Thymus (tissue), 11 donors: ENCODE data around the gene TAF6L. TPM values are rescaled to one million over a fixed set of nuclear protein-coding genes. Genes with fewer than 3 reads are reported as not detected.
"Not testable (repeated sequence)": the region's sequence is repeated elsewhere in the genome, so short reads cannot be mapped to it uniquely, and the experiment has no call there.

ENCODE experiments used
- DNase-seq, 9 donors: peaks; one replicate each; pipeline ENCODE4 v3.0.0-alpha.2; 2013; ENCODE audit warnings: low spot score in 9 of 9, low read depth in 6 of 9, missing footprints in 1 of 9
- H3K27ac ChIP-seq, 2 donors: one replicate each; pipeline ENCODE4 v1.5.1; 2013; ENCODE audit warnings: control low read depth in 1 of 2, low read depth in 1 of 2, low read length in 1 of 2, mild to moderate bottlenecking in 1 of 2, moderate library complexity in 1 of 2
- H3K27me3 ChIP-seq, 2 donors: one replicate each; pipeline ENCODE4 v1.5.1; 2013; ENCODE audit warnings: low read length in 1 of 2; ENCODE audit not compliant: control insufficient read depth in 2 of 2, insufficient read depth in 1 of 2
- H3K36me3 ChIP-seq, 2 donors: one replicate each; pipeline ENCODE4 v1.5.1; 2013; ENCODE audit warnings: low read length in 1 of 2, mild to moderate bottlenecking in 1 of 2, moderate library complexity in 1 of 2; ENCODE audit not compliant: control insufficient read depth in 2 of 2, insufficient read depth in 2 of 2
- H3K4me1 ChIP-seq, 2 donors: one replicate each; pipeline ENCODE4 v1.5.1; 2013; ENCODE audit warnings: low read length in 2 of 2; ENCODE audit not compliant: control insufficient read depth in 2 of 2, insufficient read depth in 2 of 2
- H3K4me3 ChIP-seq, 2 donors: one replicate each; pipeline ENCODE4 v1.5.1; 2013; ENCODE audit warnings: low read length in 2 of 2, control low read depth in 1 of 2, mild to moderate bottlenecking in 1 of 2
- H3K9me3 ChIP-seq, 2 donors: one replicate each; pipeline ENCODE4 v1.5.1; 2013; ENCODE audit warnings: low read length in 1 of 2, mild to moderate bottlenecking in 1 of 2; ENCODE audit not compliant: control insufficient read depth in 2 of 2, insufficient read depth in 1 of 2
- WGBS: extraction: QIAGEN DNeasy Blood & Tissue Kit; methylation state at CpG from one replicate; pipeline ENCODE4 v1.1.7; 2013; 5-methylcytosine and 5-hydroxymethylcytosine counted together
- polyA plus RNA-seq: library from polyadenylated mRNA; stranded (reverse); fragments of 200-250 nt; gene quantifications from one replicate; pipeline ENCODE4 v1.2.3, GENCODE V29; 2013
- total RNA-seq: library from RNA; stranded (reverse); fragments of 120-200 nt; gene quantifications from one replicate; pipeline ENCODE4 v1.2.4, GENCODE V29; 2013
- donor health status: healthy.

Gene TAF6L
- total and polyA plus RNA-seq, 2 donors: 18.9 to 26.5 TPM

GRCh38 chr11:62752994-62753735 lies 18.0 kb upstream of the TAF6L start:
- no peaks in the 10 kb centered on the region for H3K9me3 ChIP-seq
- peaks cover 12 to 17% of the 10 kb centered on the region in 2 donors for H3K4me1 ChIP-seq
- WGBS: 80% methylated on average over 15 of the region's 15 CpGs
- peak overlapping the region; percentile 76 to 83 for H3K4me3 ChIP-seq
- H3K27me3 ChIP-seq: no peaks in the 10 kb centered on the region
- DNase-seq: no peak
- peak overlapping the region; percentile 58 to 92 for H3K27ac ChIP-seq
- H3K36me3 ChIP-seq: peaks cover 23 to 24% of the 10 kb centered on the region in 2 donors

- Histone ChIP-seq H3K4me1 (peaks cover 12 to 17% of the 10 kb centered on the region in 2 donors), H3K36me3 (peaks cover 19% of the 10 kb centered on the region in 2 donors), H3K9me3 (no peaks in the 10 kb centered on the region), H3K27me3 (no peaks in the 10 kb centered on the region), H3K27ac (peak within 1 kb of the TSS; percentile 92 to 96), H3K4me3 (peak within 1 kb of the TSS; percentile 76 to 83)
- DNase-seq: peak; percentile 95 to 99 (median 97)
- under 1% methylated on average over 47 of the region's 47 CpGs for WGBS
Measured at GRCh38 chr11:62753736-62754603, 17.2 kb upstream of the TAF6L start, which contains the start of gene ZBTB3. Gene ZBTB3, minus strand, starts transcription at chr11:62754160. Its CDS starts 496 bp downstream, at chr11:62753664.

- Histone ChIP-seq H3K27ac (no peak overlapping the region), H3K4me1 (peaks cover 12 to 17% of the 10 kb centered on the region in 2 donors), H3K9me3 (no peaks in the 10 kb centered on the region), H3K4me3 (no peak overlapping the region), H3K27me3 (no peaks in the 10 kb centered on the region), H3K36me3 (peaks cover 14 to 16% of the 10 kb centered on the region in 2 donors)
- 95% methylated on average over 10 of the region's 10 CpGs for WGBS
- DNase-seq: no peak
Measured at GRCh38 chr11:62755086-62755615, 16.0 kb upstream of the TAF6L start.

GRCh38 chr11:62757846-62758788 lies 13.1 kb upstream of the TAF6L start:
- Histone ChIP-seq H3K27ac (no peak overlapping the region), H3K36me3 (peaks cover 5 to 9% of the 10 kb centered on the region in 2 donors), H3K9me3 (no peaks in the 10 kb centered on the region), H3K27me3 (no peaks in the 10 kb centered on the region), H3K4me3 (no peak overlapping the region), H3K4me1 (peaks cover 19 to 26% of the 10 kb centered on the region in 2 donors)
- WGBS: 91% methylated on average over 9 of the region's 9 CpGs
- DNase-seq: no peak

- H3K9me3 ChIP-seq, H3K27me3 ChIP-seq, DNase-seq: not testable (repeated sequence)
- peak overlapping the region in 1 of 2 donors; percentile 42 for H3K27ac ChIP-seq
- H3K4me3 ChIP-seq: peak overlapping the region; percentile 90 to 93
- H3K36me3 ChIP-seq: peaks cover 13 to 18% of the 10 kb centered on the region in 2 donors
- 41% methylated on average over 9 of the region's 9 CpGs for WGBS
- peaks cover 11 to 15% of the 10 kb centered on the region in 2 donors for H3K4me1 ChIP-seq
Measured at GRCh38 chr11:62760867-62761227, 10.3 kb upstream of the TAF6L start.

- Histone ChIP-seq H3K9me3 (no peaks in the 10 kb centered on the region), H3K4me3 (peak overlapping the region; percentile 84 to 85), H3K4me1 (peaks cover 5 to 22% of the 10 kb centered on the region in 2 donors), H3K36me3 (peaks cover 19 to 32% of the 10 kb centered on the region in 2 donors), H3K27me3 (no peaks in the 10 kb centered on the region), H3K27ac (peak overlapping the region; percentile 84 to 91)
- WGBS: 3% methylated on average over 18 of the region's 18 CpGs
- no peak for DNase-seq
Measured at GRCh38 chr11:62770778-62771143, 435 bp upstream of the TAF6L start.

- Histone ChIP-seq H3K27ac (no peak overlapping the region), H3K36me3 (peaks cover 34 to 38% of the 10 kb centered on the region in 2 donors), H3K4me1 (peaks cover 5 to 22% of the 10 kb centered on the region in 2 donors), H3K9me3 (no peaks in the 10 kb centered on the region), H3K27me3 (no peaks in the 10 kb centered on the region), H3K4me3 (no peak overlapping the region)
- no peak for DNase-seq
- WGBS: 97% methylated on average over 6 of the region's 6 CpGs
Measured at GRCh38 chr11:62774407-62774806, 3.2 kb downstream of the TAF6L start.

- peaks cover 38 to 42% of the 10 kb centered on the region in 2 donors for H3K36me3 ChIP-seq
- peaks cover 5 to 11% of the 10 kb centered on the region in 2 donors for H3K4me1 ChIP-seq
- no peak overlapping the region for H3K4me3 ChIP-seq
- no peak for DNase-seq
- no peaks in the 10 kb centered on the region for H3K27me3 ChIP-seq
- WGBS: 98% methylated on average over 17 of the region's 17 CpGs
- H3K27ac ChIP-seq: no peak overlapping the region
- H3K9me3 ChIP-seq: no peaks in the 10 kb centered on the region
Measured at GRCh38 chr11:62775646-62776045, 4.5 kb downstream of the TAF6L start.
